Neuronal stem cell (in vitro differentiated cells): Measurements from ENCODE around the gene ZNF678.

Experiments used
- DNase-seq: peaks from one replicate; pipeline ENCODE4 v3.0.0-alpha.2; 2013; ENCODE audit warnings: low spot score
- H2AFZ ChIP-seq: one replicate; pipeline ENCODE4 v1.6.1; 2013; ENCODE audit warnings: mild to moderate bottlenecking, low read length, inconsistent platforms
- H2AK5ac ChIP-seq: 2 replicates; pipeline ENCODE4 v1.6.1; 2013; ENCODE audit warnings: low read depth, mild to moderate bottlenecking, inconsistent platforms, low read length, moderate library complexity, mixed read lengths
- H2BK120ac ChIP-seq: 2 replicates; pipeline ENCODE4 v1.6.1; 2013; ENCODE audit warnings: low read depth, mild to moderate bottlenecking, inconsistent platforms, low read length, moderate library complexity, mixed read lengths
- H2BK12ac ChIP-seq: one replicate; pipeline ENCODE4 v1.6.1; 2013; ENCODE audit warnings: low read length, inconsistent platforms
- H2BK15ac ChIP-seq: 2 replicates; pipeline ENCODE4 v1.6.1; 2013; ENCODE audit warnings: mild to moderate bottlenecking, low read length, inconsistent platforms, mixed read lengths
- H2BK5ac ChIP-seq: one replicate; pipeline ENCODE4 v1.6.1; 2013; ENCODE audit warnings: inconsistent platforms, mild to moderate bottlenecking, low read length, moderate library complexity
- H3K14ac ChIP-seq: one replicate; pipeline ENCODE4 v1.6.1; 2013; ENCODE audit warnings: low read length, inconsistent platforms
- H3K18ac ChIP-seq: 2 replicates; pipeline ENCODE4 v1.6.1; 2013; ENCODE audit warnings: low read length, inconsistent platforms
- H3K23ac ChIP-seq: 2 replicates; pipeline ENCODE4 v1.6.1; 2013; ENCODE audit warnings: low read depth, mild to moderate bottlenecking, mixed read lengths, low read length, inconsistent platforms; ENCODE audit not compliant: poor library complexity
- H3K27ac ChIP-seq: replicated peaks from 3 replicates; pipeline ENCODE4 v1.5.1; 2013; ENCODE audit warnings: low read length, inconsistent platforms
- H3K27me3 ChIP-seq, 3 experiments: 2 replicates each; pipeline ENCODE4 v1.6.1; 2013; ENCODE audit warnings: low read length in 3 of 3, mild to moderate bottlenecking in 2 of 3, inconsistent platforms in 1 of 3, low read depth in 1 of 3, mixed read lengths in 1 of 3, moderate library complexity in 1 of 3; ENCODE audit not compliant: control insufficient read depth in 3 of 3, insufficient read depth in 3 of 3
- H3K36me3 ChIP-seq, 2 donors: replicated peaks in 1 of 2; 2 replicates each; pipeline ENCODE4 v1.6.1; 2013; ENCODE audit warnings: low read length in 2 of 2; ENCODE audit not compliant: control insufficient read depth in 2 of 2, insufficient read depth in 2 of 2
- H3K4ac ChIP-seq: 2 replicates; pipeline ENCODE4 v1.6.1; 2013; ENCODE audit warnings: inconsistent platforms, mild to moderate bottlenecking, low read length, moderate library complexity
- H3K4me1 ChIP-seq, 2 donors: 1 replicate in 1 of 2; 2 replicates in 1 of 2; pipeline ENCODE4 v1.6.1; 2013; ENCODE audit warnings: low read length in 2 of 2, low read depth in 1 of 2; ENCODE audit not compliant: control insufficient read depth in 2 of 2, insufficient read depth in 1 of 2
- H3K4me2 ChIP-seq: one replicate; pipeline ENCODE4 v1.6.1; 2013; ENCODE audit warnings: mild to moderate bottlenecking, low read length, inconsistent platforms; ENCODE audit not compliant: insufficient read depth, poor library complexity, severe bottlenecking
- H3K4me3 ChIP-seq, 2 donors: 2 replicates each; pipeline ENCODE4 v1.5.1; 2013; ENCODE audit warnings: low read length in 2 of 2, mild to moderate bottlenecking in 2 of 2, inconsistent platforms in 1 of 2, moderate library complexity in 1 of 2
- H3K79me1 ChIP-seq: one replicate; pipeline ENCODE4 v1.6.1; 2013; ENCODE audit warnings: low read depth, mild to moderate bottlenecking, inconsistent platforms, low read length, moderate library complexity
- H3K9ac ChIP-seq: one replicate; pipeline ENCODE4 v1.6.1; 2013; ENCODE audit warnings: mild to moderate bottlenecking, low read depth, low read length, inconsistent platforms; ENCODE audit not compliant: poor library complexity
- H3K9me3 ChIP-seq, 2 donors: replicated peaks in 1 of 2; 2 replicates each; pipeline versions ENCODE3 to v1.6.1; 2013; ENCODE audit warnings: low read length in 2 of 2, mild to moderate bottlenecking in 2 of 2, inconsistent platforms in 1 of 2, low read depth in 1 of 2, mixed read lengths in 1 of 2, moderate library complexity in 1 of 2; ENCODE audit not compliant: control insufficient read depth in 2 of 2, insufficient read depth in 1 of 2
- H4K8ac ChIP-seq: one replicate; pipeline ENCODE4 v1.6.1; 2013; ENCODE audit warnings: low read depth, mild to moderate bottlenecking, inconsistent platforms, low read length, moderate library complexity
- H4K91ac ChIP-seq: one replicate; pipeline ENCODE4 v1.6.1; 2013; ENCODE audit warnings: low read length, low read depth, mild to moderate bottlenecking, inconsistent platforms; ENCODE audit not compliant: poor library complexity
- WGBS, 2 donors: extraction: QIAGEN DNeasy Blood & Tissue Kit; methylation state at CpG; one replicate each; pipeline ENCODE4 v1.1.7; 2013; ENCODE audit warnings: missing lambda C conversion rate in 2 of 2, mixed read lengths in 1 of 2; ENCODE audit not compliant: insufficient read length in 2 of 2, insufficient replicate concordance in 1 of 2; ENCODE audit errors: extremely low coverage in 2 of 2; 5-methylcytosine and 5-hydroxymethylcytosine counted together

The ZNF678 gene

GRCh38 chr1:227574926-227575325 lies 11.6 kb downstream of the ZNF678 start:
- H3K27me3 ChIP-seq, result no peaks in the 10 kb centered on the region
- no peak overlapping the region for H3K18ac ChIP-seq
- H3K9ac ChIP-seq, result no peak overlapping the region
- no peak overlapping the region for H2AFZ ChIP-seq
- peaks cover 18% of the 10 kb centered on the region for H3K79me1 ChIP-seq
- no peaks in the 10 kb centered on the region for H3K4me1 ChIP-seq
- no peak overlapping the region for H3K23ac ChIP-seq
- no peak overlapping the region for H3K4ac ChIP-seq
- no peak overlapping the region for H2AK5ac ChIP-seq
- H2BK5ac ChIP-seq, result no peak overlapping the region
- no peak for DNase-seq
- H2BK15ac ChIP-seq, result no peak overlapping the region
- no peak overlapping the region for H4K8ac ChIP-seq
- no peak overlapping the region for H3K4me2 ChIP-seq
- H3K14ac ChIP-seq, result no peak overlapping the region
- no peak overlapping the region for H3K4me3 ChIP-seq
- H3K27ac ChIP-seq, result no peak overlapping the region
- no peak overlapping the region for H4K91ac ChIP-seq
- H3K36me3 ChIP-seq, result peaks cover 5 to 7% of the 10 kb centered on the region in 2 donors
- H3K9me3 ChIP-seq, result peaks cover 10 to 73% of the 10 kb centered on the region in 2 donors
- WGBS, 2 donors, result no CpG with 5 or more reads among the region's 1 CpG
- H2BK12ac ChIP-seq, result no peak overlapping the region
- no peak overlapping the region for H2BK120ac ChIP-seq

DNA sequence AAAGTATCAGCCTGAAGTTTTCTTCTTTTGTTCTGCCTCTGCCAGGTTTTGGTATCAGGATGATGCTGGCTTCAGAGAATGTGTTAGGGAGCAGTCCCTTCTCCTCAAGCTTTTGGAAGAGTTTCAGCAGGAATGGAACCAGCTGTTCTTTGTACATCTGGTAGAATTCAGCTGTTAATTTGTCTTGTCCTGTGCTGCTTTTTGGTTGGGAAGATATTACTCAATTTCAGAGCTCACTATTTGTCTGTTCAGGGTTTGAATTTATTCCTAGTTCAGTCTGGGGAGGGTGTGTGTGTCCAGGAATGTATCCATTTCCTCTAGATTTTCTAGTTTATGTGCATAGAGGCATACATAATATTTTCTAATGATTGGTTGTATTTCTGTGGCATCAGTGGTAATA lies 12.8 kb downstream of the ZNF678 start:
- Histone ChIP-seq H3K18ac (no peak overlapping the region), H2AK5ac (no peak overlapping the region), H2BK15ac (no peak overlapping the region), H4K91ac (no peak overlapping the region), H3K9me3 (peaks cover 10 to 70% of the 10 kb centered on the region in 2 donors), H3K79me1 (peaks cover 18% of the 10 kb centered on the region), H3K36me3 (peaks cover 5 to 7% of the 10 kb centered on the region in 2 donors), H3K4me3 (no peak overlapping the region), H2BK5ac (no peak overlapping the region), H3K9ac (no peak overlapping the region), H3K27ac (no peak overlapping the region), H3K4ac (no peak overlapping the region), H3K4me1 (no peaks in the 10 kb centered on the region), H2BK120ac (no peak overlapping the region), H3K27me3 (no peaks in the 10 kb centered on the region), H3K14ac (no peak overlapping the region), H2BK12ac (no peak overlapping the region), H3K4me2 (no peak overlapping the region), H3K23ac (no peak overlapping the region), H4K8ac (no peak overlapping the region), H2AFZ (no peak overlapping the region)
- no peak for DNase-seq

- Histone ChIP-seq H3K23ac (no peak overlapping the region), H2BK15ac (no peak overlapping the region), H3K27ac (no peak overlapping the region), H3K9ac (no peak overlapping the region), H3K18ac (no peak overlapping the region), H4K91ac (no peak overlapping the region), H2BK12ac (no peak overlapping the region), H3K79me1 (peaks cover 17% of the 10 kb centered on the region), H2AK5ac (no peak overlapping the region), H3K4me3 (no peak overlapping the region), H3K36me3 (peaks cover 1 to 5% of the 10 kb centered on the region in 2 donors), H3K14ac (no peak overlapping the region), H3K4me2 (no peak overlapping the region), H3K4me1 (no peaks in the 10 kb centered on the region), H4K8ac (no peak overlapping the region), H2BK5ac (no peak overlapping the region), H2AFZ (no peak overlapping the region), H3K27me3 (no peaks in the 10 kb centered on the region), H3K4ac (no peak overlapping the region), H2BK120ac (no peak overlapping the region), H3K9me3 (peaks cover 10 to 72% of the 10 kb centered on the region in 2 donors)
- DNase-seq, result no peak
Measured at GRCh38 chr1:227577500-227577899, 14.1 kb downstream of the ZNF678 start.

GRCh38 chr1:227583354-227583753 lies 20.0 kb downstream of the ZNF678 start:
- peaks cover 12% of the 10 kb centered on the region for H3K79me1 ChIP-seq
- H3K18ac ChIP-seq, result no peak overlapping the region
- peaks cover 7 to 74% of the 10 kb centered on the region in 2 donors for H3K9me3 ChIP-seq
- DNase-seq, result no peak
- H4K8ac ChIP-seq, result no peak overlapping the region
- H4K91ac ChIP-seq, result no peak overlapping the region
- H3K14ac ChIP-seq, result no peak overlapping the region
- H3K4me1 ChIP-seq, result no peaks in the 10 kb centered on the region
- no peak overlapping the region for H3K27ac ChIP-seq
- H2BK15ac ChIP-seq, result no peak overlapping the region
- no peak overlapping the region for H2BK5ac ChIP-seq
- H2BK120ac ChIP-seq, result no peak overlapping the region
- no peak overlapping the region for H3K23ac ChIP-seq
- H2BK12ac ChIP-seq, result no peak overlapping the region
- H2AK5ac ChIP-seq, result no peak overlapping the region
- H3K9ac ChIP-seq, result no peak overlapping the region
- H3K27me3 ChIP-seq, result no peaks in the 10 kb centered on the region
- no peak overlapping the region for H3K4me2 ChIP-seq
- H3K4ac ChIP-seq, result no peak overlapping the region
- H3K4me3 ChIP-seq, result no peak overlapping the region
- peaks cover 3 to 8% of the 10 kb centered on the region in 2 donors for H3K36me3 ChIP-seq
- no CpG with 5 or more reads among the region's 2 CpGs for WGBS, 2 donors
- no peak overlapping the region for H2AFZ ChIP-seq
